CD4-positive, alpha-beta T cell (primary cell): ENCODE data around the gene SH3BP1. TPM values are rescaled to one million over a fixed set of nuclear protein-coding genes. Genes with fewer than 3 reads are reported as not detected.

Experiments used
- ATAC-seq: fragments of 200-7000 bp; cut with Tn5 transposase; one replicate; pipeline ENCODE4 v1.10.0; 2022; ENCODE audit warnings: mild to moderate bottlenecking; ENCODE audit not compliant: poor library complexity
- CTCF ChIA-PET: fragments of 350-600 bp; sonication (Branson Sonifier 250); formaldehyde crosslinking; loops from one replicate; lab custom pipeline; 2021; ENCODE audit warnings: antibody characterized with exemption, inconsistent platforms; lab: Charles Lee
- POLR2A ChIA-PET: fragments of 350-600 bp; sonication (Branson Sonifier 250); formaldehyde crosslinking; loops from one replicate; lab custom pipeline; 2021; ENCODE audit warnings: antibody characterized with exemption, inconsistent platforms; lab: Charles Lee
- DNase-seq, 14 experiments: peaks; one replicate each; pipeline ENCODE4 v3.0.0-alpha.2; 2013 to 2020; ENCODE audit warnings: mixed read lengths in 2 of 14
- H3K27ac ChIP-seq, 2 donors: one replicate each; pipeline versions ENCODE4 v1.5.1 to v1.7.0; 2013; ENCODE audit warnings: low read length in 2 of 2, low read depth in 1 of 2, mild to moderate bottlenecking in 1 of 2
- H3K27me3 ChIP-seq, 2 experiments: 1 replicate in 1 of 2; 2 replicates in 1 of 2; pipeline versions ENCODE4 v1.6.1 to v1.7.0; 2013; ENCODE audit warnings: low read length in 2 of 2, control low read depth in 1 of 2, mild to moderate bottlenecking in 1 of 2, moderate library complexity in 1 of 2; ENCODE audit not compliant: insufficient read depth in 2 of 2, control insufficient read depth in 1 of 2
- H3K36me3 ChIP-seq: one replicate; pipeline ENCODE4 v1.6.1; 2013; ENCODE audit warnings: low read length, control low read depth; ENCODE audit not compliant: insufficient read depth
- H3K4me1 ChIP-seq: one replicate; pipeline ENCODE4 v1.6.1; 2013; ENCODE audit warnings: low read length, control low read depth; ENCODE audit not compliant: insufficient read depth
- H3K4me3 ChIP-seq: one replicate; pipeline ENCODE4 v1.5.1; 2013; ENCODE audit warnings: mild to moderate bottlenecking, low read length, moderate library complexity
- H3K9me3 ChIP-seq, 2 experiments: 1 replicate in 1 of 2; 2 replicates in 1 of 2; pipeline versions ENCODE4 v1.6.1 to v1.7.0; 2013; ENCODE audit warnings: low read length in 2 of 2, mild to moderate bottlenecking in 2 of 2, control low read depth in 1 of 2, moderate library complexity in 1 of 2; ENCODE audit not compliant: control insufficient read depth in 1 of 2, insufficient read depth in 1 of 2
- H3K27ac Mint-ChIP-seq: one replicate; pipeline ENCODE4 v1.8.0; 2020; ENCODE audit warnings: mixed read lengths
- H3K27me3 Mint-ChIP-seq: one replicate; pipeline ENCODE4 v1.8.0; 2021; ENCODE audit warnings: mixed read lengths
- H3K36me3 Mint-ChIP-seq: one replicate; pipeline ENCODE4 v1.8.0; 2021; ENCODE audit warnings: low read depth, mixed read lengths
- H3K4me1 Mint-ChIP-seq: one replicate; pipeline ENCODE4 v1.8.0; 2021; ENCODE audit warnings: low read depth, mixed read lengths
- H3K4me3 Mint-ChIP-seq: one replicate; pipeline ENCODE4 v1.8.0; 2020; ENCODE audit warnings: mild to moderate bottlenecking, mixed read lengths
- H3K9me3 Mint-ChIP-seq: one replicate; pipeline ENCODE4 v1.8.0; 2020; ENCODE audit warnings: mixed read lengths
- intact Hi-C, 2 experiments: fragments of 100-400 bp; cut with DNase I in 1 of 2; cut with micrococcal nuclease in 1 of 2; formaldehyde crosslinking; loops; one replicate each; pipeline versions ENCODE4 v1.15.1 to v1.9.0; 2023 to 2025; cut with DNase I, micrococcal nuclease
- total RNA-seq, 174 experiments: library from RNA in 2 of 174; stranded (reverse) in 2 of 174; gene quantifications; one replicate each; pipeline ENCODE4 v1.2.3 and lab custom pipeline; 2021 to 2026
- TF ChIP-seq, protein P1 (sequence below): fragments of 200-600 bp; IDR thresholded peaks from one replicate; pipeline ENCODE4 v1.8.0; 2022; ENCODE audit warnings: antibody characterized with exemption, mild to moderate bottlenecking

The SH3BP1 gene
- total RNA-seq, 2 experiments from 2014 or later, result 46.9 to 49.0 TPM

DNA sequence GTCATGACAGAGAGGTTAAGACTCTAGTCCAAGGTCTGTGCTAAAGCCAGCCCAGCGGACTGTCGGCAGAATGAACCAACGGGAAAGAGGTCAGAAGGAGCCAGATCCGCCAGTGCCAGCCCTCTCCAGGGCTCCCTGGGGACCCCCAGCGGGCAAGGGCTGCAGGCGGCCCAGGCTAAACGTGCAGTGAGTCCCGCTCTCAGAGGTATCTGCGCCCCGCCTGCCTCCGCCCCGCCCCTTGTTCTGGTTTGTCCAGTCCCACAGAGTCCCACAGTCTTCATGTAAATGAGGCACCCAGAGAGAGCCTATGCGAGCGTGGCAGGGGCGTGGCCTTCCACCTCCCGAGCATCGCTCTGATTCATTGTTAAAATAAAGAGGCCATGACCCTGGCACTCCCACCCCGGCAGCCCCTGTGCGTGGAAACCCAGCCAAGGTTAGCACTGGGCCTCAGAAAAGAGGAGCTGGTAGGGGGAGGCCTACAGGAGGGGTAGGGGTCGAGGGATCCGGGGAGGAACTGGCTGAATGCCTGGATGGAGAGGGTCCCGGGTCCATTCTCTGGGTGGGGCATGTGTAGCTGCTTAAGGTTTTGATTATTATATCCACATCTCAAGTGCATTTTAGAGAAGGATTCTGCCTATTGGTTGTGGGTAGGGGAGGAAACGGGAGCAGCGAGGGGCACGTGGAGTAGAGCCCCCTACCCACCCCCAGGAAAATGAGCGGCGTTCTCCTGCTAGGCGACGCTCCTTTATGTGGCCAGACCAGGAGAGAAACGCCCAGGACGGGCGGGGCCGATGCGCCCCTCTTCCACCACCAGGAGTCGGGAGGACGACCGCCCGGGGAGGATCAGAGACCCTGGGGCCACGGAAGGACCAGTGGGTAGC, 57.4 kb downstream of the SH3BP1 start, which contains the start of gene TRIOBP:
Gene TRIOBP (plus strand): TSS at position 392 of the 881 bp plus-strand sequence. CDS start 4,318 bp downstream, outside the sequence.
- no peaks in the 10 kb centered on the region for H3K27me3 ChIP-seq
- CTCF ChIA-PET, result interaction anchor here (1.6 to 2.5 kb wide), 2 partner anchors 53 to 89 kb away, joined by 6 to 9 read pairs; no protein-coding TSS in a partner anchor
- peaks cover 19% of the 10 kb centered on the region for H3K36me3 ChIP-seq
- Mint-ChIP-seq H3K27me3 (no peaks in the 10 kb centered on the region), H3K36me3 (peaks cover 20% of the 10 kb centered on the region), H3K27ac (no peak within 1 kb of the TSS), H3K9me3 (no peaks in the 10 kb centered on the region), H3K4me3 (peak within 1 kb of the TSS; percentile 61), H3K4me1 (peaks cover 16% of the 10 kb centered on the region)
- H3K4me3 ChIP-seq, result no peak within 1 kb of the TSS
- intact Hi-C loops, result no loop called here
- H3K4me1 ChIP-seq, result peaks cover 22% of the 10 kb centered on the region
- peak; percentile 99 for ATAC-seq
- POLR2A ChIA-PET, result interaction anchor here (0.8 kb wide), 1 partner anchor 90 kb away, joined by 3 read pairs; no protein-coding TSS in a partner anchor
- H3K9me3 ChIP-seq, result no peaks in the 10 kb centered on the region
- H3K27ac ChIP-seq, result no peak within 1 kb of the TSS
- TF ChIP-seq, protein P1, sequence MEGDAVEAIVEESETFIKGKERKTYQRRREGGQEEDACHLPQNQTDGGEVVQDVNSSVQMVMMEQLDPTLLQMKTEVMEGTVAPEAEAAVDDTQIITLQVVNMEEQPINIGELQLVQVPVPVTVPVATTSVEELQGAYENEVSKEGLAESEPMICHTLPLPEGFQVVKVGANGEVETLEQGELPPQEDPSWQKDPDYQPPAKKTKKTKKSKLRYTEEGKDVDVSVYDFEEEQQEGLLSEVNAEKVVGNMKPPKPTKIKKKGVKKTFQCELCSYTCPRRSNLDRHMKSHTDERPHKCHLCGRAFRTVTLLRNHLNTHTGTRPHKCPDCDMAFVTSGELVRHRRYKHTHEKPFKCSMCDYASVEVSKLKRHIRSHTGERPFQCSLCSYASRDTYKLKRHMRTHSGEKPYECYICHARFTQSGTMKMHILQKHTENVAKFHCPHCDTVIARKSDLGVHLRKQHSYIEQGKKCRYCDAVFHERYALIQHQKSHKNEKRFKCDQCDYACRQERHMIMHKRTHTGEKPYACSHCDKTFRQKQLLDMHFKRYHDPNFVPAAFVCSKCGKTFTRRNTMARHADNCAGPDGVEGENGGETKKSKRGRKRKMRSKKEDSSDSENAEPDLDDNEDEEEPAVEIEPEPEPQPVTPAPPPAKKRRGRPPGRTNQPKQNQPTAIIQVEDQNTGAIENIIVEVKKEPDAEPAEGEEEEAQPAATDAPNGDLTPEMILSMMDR, result peak; percentile 9
- DNase-seq, result peak; percentile 65 to 95 (median 84)

DNA sequence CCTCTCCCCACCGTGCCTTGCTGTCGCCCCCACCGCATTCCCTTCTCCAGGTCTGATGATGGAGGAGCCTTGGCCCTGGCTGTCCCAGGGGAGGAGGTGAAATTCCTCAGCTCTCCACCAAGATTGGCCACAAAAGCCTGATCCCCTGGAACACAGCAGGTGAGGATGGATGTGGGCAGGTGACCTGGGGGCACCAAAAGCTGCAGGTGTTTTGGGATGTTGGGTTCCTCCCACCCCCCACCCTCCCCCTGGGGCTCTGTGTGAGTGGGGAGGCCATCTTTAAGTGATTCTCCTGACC, 58.0 kb downstream of the SH3BP1 start:
- CTCF ChIA-PET, result interaction anchor here (2.5 kb wide), 1 partner anchor 90 kb away, joined by 9 read pairs; no protein-coding TSS in a partner anchor
- POLR2A ChIA-PET, result interaction anchor here (0.8 kb wide), 1 partner anchor 90 kb away, joined by 3 read pairs; no protein-coding TSS in a partner anchor
- H3K36me3 ChIP-seq, result peaks cover 14% of the 10 kb centered on the region
- Mint-ChIP-seq H3K4me1 (peaks cover 16% of the 10 kb centered on the region), H3K9me3 (no peaks in the 10 kb centered on the region), H3K27ac (no peak overlapping the region), H3K27me3 (no peaks in the 10 kb centered on the region), H3K36me3 (peaks cover 14% of the 10 kb centered on the region), H3K4me3 (no peak overlapping the region)
- intact Hi-C loops, result no loop called here
- H3K27ac ChIP-seq, result no peak overlapping the region
- H3K9me3 ChIP-seq, result no peaks in the 10 kb centered on the region
- DNase-seq (no peak), ATAC-seq (no peak)
- no peaks in the 10 kb centered on the region for H3K27me3 ChIP-seq
- H3K4me3 ChIP-seq, result no peak overlapping the region
- peaks cover 22% of the 10 kb centered on the region for H3K4me1 ChIP-seq
- TF ChIP-seq, protein P1, result no peak

DNA sequence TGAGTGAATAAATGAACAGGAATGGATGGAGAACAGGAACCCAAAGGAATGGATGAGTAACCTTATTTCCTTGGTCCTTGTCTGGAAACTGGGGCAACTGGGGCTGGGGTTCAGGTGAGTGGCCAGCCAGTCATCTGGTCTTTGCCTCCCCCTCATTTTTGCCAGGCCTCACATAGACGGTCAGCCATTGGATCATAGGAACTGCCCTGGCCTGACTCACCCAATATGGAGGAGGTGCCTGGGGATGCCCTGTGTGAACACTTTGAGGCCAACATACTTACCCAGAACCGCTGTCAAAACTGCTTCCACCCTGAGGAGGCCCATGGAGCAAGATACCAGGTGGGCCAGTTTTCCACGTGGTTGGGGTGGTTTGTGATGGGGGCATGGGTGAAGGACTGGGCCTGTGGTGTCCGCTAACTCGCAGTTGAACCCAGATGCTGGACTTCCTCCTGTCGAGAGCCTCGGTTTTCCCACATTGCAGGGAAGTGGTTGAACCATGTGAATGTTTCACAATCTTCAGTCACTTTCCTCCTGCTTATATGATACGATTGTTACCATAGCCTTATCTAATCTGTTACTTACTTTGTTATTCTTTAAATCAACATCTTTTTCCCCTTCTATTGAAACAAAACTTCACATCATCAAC, 61.8 kb downstream of the SH3BP1 start:
- no peak for ATAC-seq
- H3K27ac Mint-ChIP-seq, result no peak overlapping the region
- Histone ChIP-seq H3K4me1 (peaks cover 14% of the 10 kb centered on the region), H3K27ac (no peak overlapping the region), H3K4me3 (no peak overlapping the region), H3K9me3 (no peaks in the 10 kb centered on the region), H3K36me3 (no peaks in the 10 kb centered on the region), H3K27me3 (no peaks in the 10 kb centered on the region)
- TF ChIP-seq, protein P1, result no peak
- no peak overlapping the region for H3K4me3 Mint-ChIP-seq
- no peaks in the 10 kb centered on the region for H3K36me3 Mint-ChIP-seq
- CTCF ChIA-PET, result no interaction called here
- no peaks in the 10 kb centered on the region for H3K27me3 Mint-ChIP-seq
- DNase-seq, result peak in 1 of 14 experiments; percentile 34
- intact Hi-C loops, result no loop called here
- H3K4me1 Mint-ChIP-seq, result peaks cover 9% of the 10 kb centered on the region
- no peaks in the 10 kb centered on the region for H3K9me3 Mint-ChIP-seq
- POLR2A ChIA-PET, result no interaction called here
